GM12878 (cell line): ENCODE data around the gene ATAD2B. TPM values are rescaled to one million over a fixed set of nuclear protein-coding genes. Genes with fewer than 3 reads are reported as not detected.

ENCODE experiments used
- ATAC-seq: fragments of 200-7000 bp; cut with Tn5 transposase; 3 replicates; pipeline ENCODE4 v1.9.1; 2020; ENCODE audit warnings: mild to moderate bottlenecking, moderate library complexity
- BruUV-seq: library from RNA; stranded (reverse); fragments of 400-500 nt; replicated peaks from 2 replicates; lab custom pipeline; 2021; lab: Mats Ljungman, UMichigan
- CTCF ChIA-PET: fragments of 300-600 bp; sonication (Branson Sonifier 250); formaldehyde crosslinking; extraction: SDS; loops from one replicate; lab custom pipeline; 2021; ENCODE audit warnings: inconsistent platforms; lab: Yijun Ruan, JAX
- POLR2A ChIA-PET: fragments of 350-600 bp; formaldehyde crosslinking; extraction: SDS; loops from one replicate; lab custom pipeline; 2021; ENCODE audit warnings: inconsistent platforms; lab: Charles Lee
- RAD21 ChIA-PET: fragments of 300-600 bp; sonication (Branson Sonifier 250); formaldehyde crosslinking; loops from one replicate; lab custom pipeline; 2023; ENCODE audit warnings: antibody characterized with exemption; ENCODE audit not compliant: unreplicated experiment; lab: Charles Lee
- SMC1A ChIA-PET: fragments of 300-600 bp; sonication (Branson Sonifier 250); formaldehyde crosslinking; loops from one replicate; lab custom pipeline; 2023; ENCODE audit not compliant: unreplicated experiment, uncharacterized antibody; lab: Charles Lee
- DNase-seq: peaks from one replicate; pipeline ENCODE4 v3.0.0-alpha.2; 2011; ENCODE audit warnings: low read depth, low spot score
- FAIRE-seq: peaks from 3 replicates; lab custom pipeline; 2011; peaks lifted over from hg19 to GRCh38; lab: Jason Lieb, UNC
- H2AFZ ChIP-seq: 2 replicates; pipeline ENCODE4 v1.6.0; 2011; ENCODE audit warnings: low read depth, low read length, control low read depth; ENCODE audit not compliant: control insufficient read depth
- H3K27ac ChIP-seq: 2 replicates; pipeline ENCODE4 v1.5.1; 2011; ENCODE audit warnings: control low read depth; ENCODE audit not compliant: control insufficient read depth, insufficient read depth
- H3K27me3 ChIP-seq, 2 experiments: replicated peaks in 1 of 2; 2 replicates each; pipeline versions ENCODE4 v1.6.0 to v1.6.1; 2011; ENCODE audit warnings: low read length in 1 of 2; ENCODE audit not compliant: control insufficient read depth in 2 of 2, insufficient read depth in 2 of 2
- H3K36me3 ChIP-seq, 2 experiments: 2 replicates each; pipeline ENCODE4 v1.5.1; 2011; ENCODE audit warnings: low read length in 1 of 2; ENCODE audit not compliant: control insufficient read depth in 2 of 2, insufficient read depth in 2 of 2
- H3K4me1 ChIP-seq: 2 replicates; pipeline ENCODE4 v1.6.1; 2011; ENCODE audit warnings: mild to moderate bottlenecking, low read length, moderate library complexity, mixed read lengths; ENCODE audit not compliant: control insufficient read depth, insufficient read depth
- H3K4me2 ChIP-seq: 2 replicates; pipeline ENCODE4 v1.6.0; 2011; ENCODE audit warnings: control low read depth; ENCODE audit not compliant: control insufficient read depth, insufficient read depth
- H3K4me3 ChIP-seq: fragments of 200-600 bp; sonication (generic); 2 replicates; pipeline ENCODE4 v1.5.1; 2016
- H3K79me2 ChIP-seq: 2 replicates; pipeline ENCODE4 v1.6.0; 2011; ENCODE audit warnings: low read length; ENCODE audit not compliant: control insufficient read depth, insufficient read depth
- H3K9ac ChIP-seq: 2 replicates; pipeline ENCODE4 v1.8.0; 2011; ENCODE audit warnings: low read length, control low read depth, mixed read lengths; ENCODE audit not compliant: control insufficient read depth, insufficient read depth
- H3K9me3 ChIP-seq: replicated peaks from 3 replicates; pipeline ENCODE4 v1.5.1; 2011; ENCODE audit warnings: mild to moderate bottlenecking, low read length; ENCODE audit not compliant: control insufficient read depth, insufficient read depth
- H4K20me1 ChIP-seq: 2 replicates; pipeline ENCODE4 v1.6.0; 2011; ENCODE audit not compliant: control insufficient read depth, insufficient read depth
- BCLAF1 ChIP-seq: fragments of 450-650 bp; IDR thresholded peaks from 2 replicates; pipeline ENCODE4 v1.6.1; 2017; ENCODE audit warnings: antibody characterized with exemption, mild to moderate bottlenecking, moderate library complexity
- RAD51 ChIP-seq: fragments of 450-650 bp; IDR thresholded peaks from 2 replicates; pipeline ENCODE4 v1.6.1; 2016; ENCODE audit warnings: moderate library complexity, mild to moderate bottlenecking, inconsistent platforms
- SMAD5 ChIP-seq: IDR thresholded peaks from 2 replicates; pipeline ENCODE4 v1.6.1; 2016; ENCODE audit warnings: antibody characterized with exemption, low read depth
- SRF ChIP-seq, 2 experiments: IDR thresholded peaks; 2 replicates each; pipeline ENCODE4 v1.6.1; 2011; ENCODE audit warnings: low read depth in 2 of 2, low read length in 2 of 2, mild to moderate bottlenecking in 1 of 2, moderate library complexity in 1 of 2
- ZNF687 ChIP-seq: fragments of 450-650 bp; IDR thresholded peaks from 2 replicates; pipeline ENCODE4 v1.6.1; 2017; ENCODE audit warnings: mild to moderate bottlenecking, moderate library complexity
- WGBS: methylation state at CpG from one replicate; pipeline ENCODE4 v1.1.6; 2016; ENCODE audit warnings: low lambda C conversion rate; ENCODE audit not compliant: insufficient replicate concordance, insufficient coverage; ENCODE audit errors: missing lambda C conversion rate; 5-methylcytosine and 5-hydroxymethylcytosine counted together
- in situ Hi-C: fragments of 300-500 bp; cut with MboI; formaldehyde crosslinking; loops from 9 replicates; pipeline ENCODE4 v1.14.3; 2018; ENCODE audit warnings: mixed read lengths
- intact Hi-C: fragments of 100-400 bp; cut with micrococcal nuclease; formaldehyde crosslinking; loops from one replicate; pipeline ENCODE4 v1.14.2; 2022; ENCODE audit not compliant: unreplicated experiment
- polyA plus RNA-seq, 11 experiments: library from polyadenylated mRNA; depleted of rRNA in 4 of 11; unstranded in 6 of 11; stranded (reverse) in 5 of 11; fragments of >200 nt; fragmentation: Nextera tagmentation in 4 of 11; fragmentation: Illumina TruSeq in 1 of 11; extraction: Ambion mirVana in 4 of 11; extraction: Trizol in 1 of 11; gene quantifications; 1 replicate in 1 of 11; 2 replicates in 10 of 11; pipeline versions ENCODE4 v1.2.1 to v1.2.3, GENCODE V29; 2011 to 2016; ENCODE audit warnings: inconsistent platforms in 2 of 11, missing spikeins in 2 of 11, low read depth in 1 of 11
- total RNA-seq, 4 experiments: library from RNA; depleted of rRNA in 3 of 4; stranded (reverse); fragments of >200 nt in 3 of 4; fragmentation: Illumina TruSeq in 1 of 4; extraction: Trizol in 1 of 4; gene quantifications; 2 replicates each; pipeline versions ENCODE4 v1.2.1 to v1.2.3, GENCODE V29; 2013 to 2021

ATAD2B gene
- total and polyA plus RNA-seq, 10 of the 15 experiments (the other 5 are each of a cell fraction or from before 2014, with no cell fraction given): 3.6 to 29.9 (median 16.8) TPM

DNA sequence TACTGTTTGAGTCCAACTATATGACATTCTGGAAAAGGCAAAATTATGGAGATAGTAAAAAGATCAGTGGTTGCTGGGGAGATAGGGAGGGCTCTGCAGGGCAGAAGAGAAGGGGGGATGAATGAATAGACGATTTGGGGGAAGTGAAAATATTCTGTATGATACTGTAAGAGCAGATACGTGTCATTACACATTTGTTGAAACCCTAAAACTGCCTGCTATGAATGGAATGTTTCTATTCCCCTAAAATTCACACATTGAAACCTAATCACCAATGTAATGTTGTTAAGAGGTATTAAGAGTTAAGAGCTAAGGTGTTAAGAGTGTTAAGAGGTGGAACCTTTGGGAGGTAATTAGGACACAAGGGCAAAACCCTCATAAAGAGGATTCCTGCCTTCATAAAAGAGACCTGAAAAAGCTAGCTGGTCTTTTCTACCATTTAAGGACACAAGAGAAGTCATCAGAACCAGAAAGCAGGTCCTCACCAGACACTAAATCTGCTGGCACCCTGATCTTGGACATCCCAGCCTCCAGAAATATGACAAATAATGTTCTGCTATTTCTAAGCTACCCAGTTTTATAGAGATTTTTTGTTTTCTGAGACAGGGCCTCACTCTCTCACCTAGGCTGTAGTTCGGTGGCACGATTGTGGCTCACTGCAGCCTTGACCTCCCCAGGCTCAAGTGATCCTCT is 76.2 kb downstream of the ATAD2B start (continued):
- no peak for TF ChIP-seq SRF (IDR thresholded peaks at IDR 0.05; ENCODE audit: low read depth in 2 of 2, low read length in 2 of 2)

DNA sequence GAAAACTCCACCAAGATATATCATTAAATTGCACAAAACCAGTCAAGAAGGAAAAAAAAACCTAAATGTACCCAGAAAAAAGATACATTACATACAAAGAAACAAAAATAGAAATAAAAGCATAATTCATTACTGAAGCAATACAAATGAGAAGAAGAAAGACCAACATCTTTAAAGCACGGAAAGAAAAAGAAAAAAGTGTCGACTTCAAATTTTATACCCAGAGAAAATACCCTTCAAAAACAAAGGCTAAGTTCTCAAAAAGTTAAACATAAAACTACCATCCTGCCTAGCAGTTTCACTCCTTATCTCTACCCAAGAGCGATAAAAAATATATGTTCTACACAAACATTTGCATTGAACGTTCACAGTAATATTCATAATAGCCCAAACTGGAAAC is 82.0 kb downstream of the ATAD2B start:
- H3K4me1 ChIP-seq: peaks cover 15% of the 10 kb centered on the region
- no peak overlapping the region for H2AFZ ChIP-seq
- no peak overlapping the region for H3K4me2 ChIP-seq
- H4K20me1 ChIP-seq: no peaks in the 10 kb centered on the region
- H3K27me3 ChIP-seq: no peaks in the 10 kb centered on the region
- H3K27ac ChIP-seq: no peak overlapping the region
- no TSS peak for BruUV-seq
- H3K79me2 ChIP-seq: no peaks in the 10 kb centered on the region; the same call in none of the 2 replicates
- H3K9me3 ChIP-seq: peaks cover 6% of the 10 kb centered on the region
- in situ Hi-C loops: no loop called here
- CTCF ChIA-PET: no interaction called here
- H3K9ac ChIP-seq: no peak overlapping the region
- WGBS: 80% methylated on average over 4 of the region's 4 CpGs
- no peak for TF ChIP-seq ZNF687
- no peak for TF ChIP-seq BCLAF1
- no peak for TF ChIP-seq RAD51
- no peak for TF ChIP-seq SMAD5
- ATAC-seq (no peak), FAIRE-seq (no peak), DNase-seq (no peak)
- RAD21 ChIA-PET: no interaction called here
- no peak overlapping the region for H3K4me3 ChIP-seq
- intact Hi-C loops: no loop called here
- peaks cover 2 to 9% of the 10 kb centered on the region in 2 experiments; a peak in 3 of 4 replicates for H3K36me3 ChIP-seq
- POLR2A ChIA-PET: no interaction called here
- SMC1A ChIA-PET: interaction anchor here (1.4 kb wide), 1 partner anchor 12 kb away, joined by 3 read pairs; no protein-coding TSS in a partner anchor
